GM21381 (cell line): Measurements from ENCODE around the gene LRRC46.

Experiments
- ATAC-seq: cut with Tn5 transposase; IDR thresholded peaks from one replicate; pipeline ENCODE4 v1.9.1; 2021; ENCODE audit warnings: mild to moderate bottlenecking, moderate library complexity; ENCODE audit not compliant: unreplicated experiment

The LRRC46 gene

DNA sequence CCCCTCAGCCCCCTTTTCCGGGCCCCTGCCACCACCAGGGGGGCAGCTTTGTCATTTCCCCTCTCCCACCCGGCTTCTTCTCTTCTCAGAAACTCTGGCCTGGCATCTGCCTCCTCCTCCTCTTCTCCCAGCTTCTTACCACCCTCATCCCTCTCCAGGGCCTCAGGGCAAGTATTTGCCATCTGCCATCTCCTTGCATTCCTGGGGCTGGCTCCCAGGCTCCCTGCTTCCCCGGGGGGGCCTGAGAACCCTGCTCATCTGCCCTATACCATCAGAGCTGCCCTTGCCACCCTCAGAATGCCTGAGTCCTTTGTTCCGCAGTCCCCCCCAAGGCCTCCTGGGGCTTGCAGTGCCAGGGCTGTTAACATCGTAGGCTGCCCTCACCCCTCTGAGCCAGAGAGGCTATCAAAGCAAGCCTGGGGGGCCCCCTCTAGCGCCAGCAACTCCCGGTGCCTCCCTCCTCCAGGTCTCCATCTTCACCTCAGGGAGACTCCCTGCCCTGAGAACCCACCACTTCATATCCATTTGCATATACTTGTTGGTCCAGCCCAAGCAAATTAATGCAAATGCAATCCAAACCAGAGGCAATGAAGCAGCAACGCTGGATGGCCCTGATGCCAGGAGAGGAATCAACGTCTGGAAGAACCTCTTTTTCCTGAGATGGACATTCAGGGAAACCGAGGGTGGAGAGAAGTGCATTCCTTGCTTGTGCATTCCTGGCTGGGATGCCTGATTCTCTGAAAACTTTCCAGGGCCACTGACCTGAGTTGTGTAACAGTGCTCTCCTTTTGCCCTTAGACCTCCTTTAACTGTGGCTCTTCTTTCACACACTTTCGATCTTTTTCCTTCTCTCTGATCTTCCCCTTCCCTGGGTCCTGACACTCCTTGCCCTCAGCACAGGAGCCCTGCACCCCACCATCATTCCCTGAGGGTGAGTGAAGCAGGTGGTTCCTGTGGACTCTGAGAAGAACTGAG lies 43.8 kb downstream of the LRRC46 start:
- ATAC-seq, result no peak

GRCh38 chr17:47877368-47878034 lies 46.0 kb downstream of the LRRC46 start:
- ATAC-seq, result no peak

DNA sequence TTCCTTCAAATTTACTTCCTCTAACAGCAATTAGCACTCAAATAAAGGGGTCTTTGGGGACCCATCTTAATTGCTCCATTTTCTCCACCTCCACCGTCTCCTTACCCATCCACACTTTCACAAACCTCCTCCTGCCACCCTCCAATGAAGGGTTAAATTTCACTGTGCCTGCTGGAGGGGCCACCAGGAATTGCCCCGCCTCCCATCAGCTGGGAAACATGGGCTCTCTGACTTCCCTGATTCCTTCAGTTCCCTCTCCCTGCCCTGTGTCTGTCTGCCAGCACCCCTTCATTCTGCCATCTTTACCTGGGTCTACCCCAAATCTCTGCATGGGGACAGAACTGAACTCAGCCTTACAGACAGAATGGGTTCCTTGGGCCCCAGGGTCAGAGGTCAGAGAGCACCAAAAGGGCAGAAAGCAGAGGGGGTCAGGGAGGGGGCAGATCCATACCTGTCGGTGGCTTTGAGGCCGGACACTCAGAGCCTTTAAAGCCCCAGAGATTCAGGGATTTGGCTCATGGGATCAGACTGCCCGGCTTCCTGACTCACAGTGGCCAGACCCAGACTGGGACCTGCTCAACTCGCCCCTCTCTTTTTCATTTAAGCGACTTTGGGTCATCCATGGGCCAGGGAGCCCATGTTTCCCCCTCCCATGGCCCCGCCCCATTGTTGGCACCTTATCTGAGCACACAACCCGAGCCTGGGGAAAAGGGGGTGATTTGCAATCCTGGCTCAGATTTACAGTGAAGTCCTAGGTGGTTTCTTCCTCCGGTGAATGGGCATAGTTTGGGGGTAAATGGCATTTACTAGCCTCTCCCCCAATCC lies 46.9 kb downstream of the LRRC46 start:
- ATAC-seq, result no peak

DNA sequence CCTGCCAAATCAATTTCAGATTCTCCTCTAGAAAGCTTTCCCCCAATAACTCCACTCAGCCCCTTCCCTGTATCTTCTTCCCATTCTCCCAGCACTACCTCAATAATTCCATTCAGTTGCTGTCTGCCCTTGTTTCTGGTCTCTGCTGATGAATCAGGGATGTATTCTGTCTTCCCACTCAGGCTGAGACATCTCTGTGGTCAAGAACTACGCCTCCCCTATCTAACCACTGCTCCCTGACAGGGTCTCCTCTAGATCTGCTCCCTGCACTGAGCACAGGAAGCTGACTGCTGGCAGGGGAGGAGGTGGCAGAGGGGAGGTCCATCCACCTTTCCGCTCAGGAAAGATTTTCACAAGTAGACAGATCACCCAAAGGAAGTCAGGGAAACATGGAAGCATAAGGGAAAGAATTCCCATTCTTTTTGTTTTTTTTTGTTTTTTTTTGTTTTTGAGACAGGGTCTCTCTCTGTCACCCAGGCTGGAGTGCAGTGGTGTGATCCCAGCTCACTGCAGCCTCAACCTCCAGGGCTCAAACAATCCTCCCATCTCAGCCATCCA lies 47.6 kb downstream of the LRRC46 start:
- no peak for ATAC-seq

GRCh38 chr17:47879776-47880454 lies 48.4 kb downstream of the LRRC46 start:
- no peak for ATAC-seq

DNA sequence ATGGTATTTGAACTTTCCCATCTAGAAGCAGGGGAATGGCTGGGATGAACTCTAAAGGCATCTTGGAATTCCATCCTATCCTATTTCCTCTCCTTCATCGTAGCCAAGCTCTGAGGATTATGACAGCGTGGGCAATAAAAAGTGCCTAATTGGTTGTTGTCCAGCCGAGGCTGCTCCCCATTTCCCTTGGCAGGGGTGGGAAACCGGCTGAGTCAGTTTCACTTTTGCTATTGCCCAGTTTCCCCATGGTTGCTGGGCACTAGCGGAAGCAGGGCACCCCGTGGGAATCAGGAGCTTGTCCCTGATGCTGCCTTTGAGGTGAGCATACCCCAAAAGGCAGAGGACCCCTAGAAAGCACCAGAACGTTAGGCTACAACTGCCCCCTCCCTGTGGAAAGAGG lies 50.8 kb downstream of the LRRC46 start:
- ATAC-seq, result no peak

GRCh38 chr17:47882695-47883588 lies 51.5 kb downstream of the LRRC46 start:
- ATAC-seq, result no peak

GRCh38 chr17:47883589-47884426 lies 52.3 kb downstream of the LRRC46 start:
- ATAC-seq, result no peak

DNA sequence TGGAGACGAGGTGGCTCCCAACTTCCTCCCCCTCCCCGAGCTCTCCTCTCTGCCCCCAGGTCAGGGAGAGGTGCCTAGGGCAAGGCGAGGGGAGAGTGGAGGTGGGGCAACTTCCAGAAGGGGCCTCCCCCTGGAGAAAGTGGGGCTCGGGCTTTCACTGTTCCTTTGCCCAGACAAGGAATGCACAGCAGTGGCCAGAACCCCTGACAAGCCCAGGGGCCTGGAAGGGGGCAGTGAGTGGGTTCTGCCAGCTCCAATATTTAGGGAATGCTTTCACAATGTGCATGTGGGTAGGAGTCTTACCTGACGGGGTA lies 52.9 kb downstream of the LRRC46 start:
- ATAC-seq, result no peak

DNA sequence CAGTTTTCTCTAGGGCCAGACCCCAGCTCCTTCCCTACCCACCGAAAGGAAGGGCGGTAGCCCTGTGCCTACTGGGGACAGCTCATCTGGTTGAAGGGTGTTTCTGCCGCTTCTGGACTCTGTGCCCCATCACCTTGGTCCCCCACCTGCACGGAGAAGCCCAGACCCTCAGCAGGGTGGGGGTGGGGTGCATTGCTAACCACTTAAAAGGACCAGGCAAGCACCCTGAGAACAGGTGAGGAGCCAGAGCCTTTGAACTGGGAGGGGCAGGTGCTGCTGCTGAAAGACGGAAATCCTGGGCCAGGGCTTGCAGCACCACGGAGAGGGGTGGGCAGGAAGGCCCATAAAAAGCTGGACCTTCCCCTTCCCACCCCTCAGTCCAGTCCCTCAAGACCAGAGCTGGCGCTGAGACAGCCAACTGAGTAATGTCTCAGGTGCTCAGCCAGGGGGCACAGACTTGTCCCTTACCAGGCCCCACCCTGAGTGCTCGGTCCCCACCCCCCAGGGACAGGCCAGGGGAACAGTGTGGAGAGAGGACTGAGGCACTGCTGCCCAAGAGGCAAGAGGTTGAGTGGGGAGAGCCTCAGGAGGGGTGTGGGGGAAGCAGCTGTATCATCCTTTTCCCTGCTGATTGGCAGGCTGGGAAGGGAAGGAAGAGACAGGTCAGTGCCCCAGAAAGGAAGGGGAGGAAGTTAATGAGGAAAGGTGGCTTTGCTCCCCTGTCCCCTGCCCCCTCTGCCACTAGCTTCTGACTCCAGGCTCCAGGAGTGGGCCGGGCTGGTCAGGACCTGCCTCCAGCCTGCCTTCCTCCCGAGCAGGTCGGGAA lies 53.6 kb downstream of the LRRC46 start:
- ATAC-seq, result no peak
